GM11168 (cell line): ENCODE data around the gene RNF146.

Experiments
- in situ Hi-C: fragments of 300-500 bp; cut with MboI; formaldehyde crosslinking; loops from one replicate; pipeline ENCODE4 v1.12.0; 2022; ENCODE audit warnings: low sequenced_read_pairs; ENCODE audit not compliant: unreplicated experiment

Gene RNF146

DNA sequence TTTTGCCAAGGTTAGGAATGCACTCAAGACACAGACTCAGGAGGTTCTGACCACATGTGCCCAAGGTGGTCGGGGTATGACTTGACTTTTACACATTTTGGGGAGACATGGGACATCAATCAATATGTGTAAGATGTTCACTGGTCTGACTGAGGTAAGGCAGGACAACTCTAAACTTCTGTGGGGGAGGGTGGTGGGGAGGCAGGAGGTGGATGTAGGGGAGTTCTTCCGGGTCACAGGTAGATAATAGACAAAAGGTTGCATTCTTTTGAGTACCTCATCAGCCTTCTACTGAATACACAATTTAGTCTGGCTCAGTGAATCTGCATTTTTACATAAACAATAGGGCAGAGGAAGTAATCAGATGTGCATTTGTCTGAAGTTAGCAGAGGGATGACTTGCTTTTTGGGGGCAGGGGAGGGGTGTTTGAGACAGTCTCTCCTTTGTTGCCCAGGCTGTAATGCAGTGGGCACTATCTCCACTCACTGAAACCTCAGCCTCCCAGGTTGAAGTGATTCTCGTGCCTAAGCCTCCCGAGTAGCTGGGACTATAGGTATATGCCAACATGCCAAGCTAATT, 65.8 kb downstream of the RNF146 start:
- in situ Hi-C loops = no loop called here
